ENCODE measurements around the gene GOSR1.
A peak's percentile ranks its signal among the peaks of the same experiment; 100 is the strongest.
"Not testable (repeated sequence)": the region's sequence is repeated elsewhere in the genome, so short reads cannot be mapped to it uniquely, and the experiment has no call there.

GOSR1 gene

GRCh38 chr17:30549181-30549580 lies 72.0 kb downstream of the GOSR1 start:
- DNase-seq = not testable (repeated sequence)

DNA sequence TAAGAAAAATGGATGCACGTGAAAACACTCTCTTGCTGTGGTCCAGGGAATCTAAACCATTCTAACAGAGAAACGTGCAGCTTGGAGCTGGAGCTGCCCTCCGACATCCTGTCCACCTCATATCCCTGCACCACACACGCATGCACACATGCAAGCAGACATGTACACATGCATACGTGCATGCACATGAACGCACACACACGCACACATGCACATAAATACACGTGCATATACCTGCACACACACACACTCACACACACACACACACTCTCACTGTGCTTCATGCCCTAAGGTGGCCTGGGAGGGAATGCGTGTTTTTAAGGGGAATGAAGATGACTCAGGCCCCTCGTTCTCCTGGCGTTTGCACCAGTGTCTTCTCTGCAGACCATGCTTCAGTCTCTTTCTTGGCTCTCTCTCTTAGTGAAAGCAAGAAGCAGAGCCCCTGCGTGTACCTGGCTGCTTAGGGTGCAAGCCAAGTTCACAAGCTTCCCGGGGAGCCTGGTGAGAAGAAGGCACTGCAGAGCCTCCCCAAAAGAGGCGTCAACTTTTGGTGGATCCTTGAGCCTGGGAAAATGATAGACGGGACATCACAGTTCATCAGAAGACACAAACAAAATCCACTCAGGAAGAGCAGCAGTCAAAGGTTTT lies 72.8 kb downstream of the GOSR1 start:
- peak; percentile 31 for DNase-seq

- DNase-seq = peak; percentile 67
These were observed 73.5 kb downstream of the GOSR1 start for GRCh38 chr17:30550512-30551273.

DNA sequence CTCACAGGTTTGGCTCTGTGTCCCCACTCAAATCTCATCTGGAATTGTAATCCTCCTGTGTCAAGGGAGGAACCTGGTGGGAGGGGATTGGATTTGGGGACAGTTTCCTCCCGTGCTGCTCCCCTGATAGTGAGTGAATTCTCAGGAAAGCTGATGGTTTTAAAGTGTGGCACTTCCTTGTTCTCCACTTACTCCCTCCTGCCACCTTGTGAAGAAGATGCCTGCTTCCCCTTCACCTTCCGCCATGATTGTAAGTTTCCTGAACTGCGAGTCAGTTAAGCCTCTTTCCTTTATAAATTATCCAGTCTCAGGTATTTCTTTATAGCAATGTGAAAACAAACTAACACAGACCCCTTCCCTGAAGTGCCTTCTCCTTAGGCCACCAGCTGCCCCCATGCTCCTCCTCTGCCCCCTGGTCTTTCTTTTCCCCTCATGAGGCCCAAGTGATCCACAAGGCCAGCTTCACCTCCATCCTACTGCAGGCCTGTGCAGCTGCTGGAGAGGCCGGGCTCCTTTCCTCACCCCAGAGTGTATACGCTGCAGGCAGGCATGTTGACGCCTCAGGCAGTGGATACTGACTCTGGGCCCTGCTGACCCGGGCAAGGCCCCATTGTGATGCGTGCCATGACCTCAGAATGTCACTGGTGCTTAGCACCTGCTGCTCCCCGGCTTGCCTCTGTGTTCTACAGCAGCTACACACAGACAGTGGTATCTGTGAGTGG lies 74.2 kb downstream of the GOSR1 start:
- DNase-seq = not testable (repeated sequence)

DNA sequence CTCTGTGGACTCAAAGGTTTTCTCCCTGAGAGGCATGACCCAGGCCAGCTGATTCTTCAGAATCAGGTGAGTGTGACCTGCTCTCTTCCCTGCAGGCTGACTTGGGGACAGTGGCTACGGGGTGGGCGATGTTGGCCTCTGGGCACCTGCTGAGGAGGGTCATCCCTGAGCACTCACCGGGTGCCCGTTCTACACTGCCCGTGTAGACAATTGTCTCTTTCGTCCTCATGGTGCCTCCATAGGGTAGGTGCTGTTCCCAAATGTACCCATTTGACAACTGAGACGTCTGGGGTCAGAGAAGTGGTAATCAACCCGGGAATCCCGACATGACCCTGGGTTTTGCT lies 74.8 kb downstream of the GOSR1 start:
- no peak for DNase-seq

GRCh38 chr17:30552994-30553566 lies 75.9 kb downstream of the GOSR1 start:
- no peak for DNase-seq

DNA sequence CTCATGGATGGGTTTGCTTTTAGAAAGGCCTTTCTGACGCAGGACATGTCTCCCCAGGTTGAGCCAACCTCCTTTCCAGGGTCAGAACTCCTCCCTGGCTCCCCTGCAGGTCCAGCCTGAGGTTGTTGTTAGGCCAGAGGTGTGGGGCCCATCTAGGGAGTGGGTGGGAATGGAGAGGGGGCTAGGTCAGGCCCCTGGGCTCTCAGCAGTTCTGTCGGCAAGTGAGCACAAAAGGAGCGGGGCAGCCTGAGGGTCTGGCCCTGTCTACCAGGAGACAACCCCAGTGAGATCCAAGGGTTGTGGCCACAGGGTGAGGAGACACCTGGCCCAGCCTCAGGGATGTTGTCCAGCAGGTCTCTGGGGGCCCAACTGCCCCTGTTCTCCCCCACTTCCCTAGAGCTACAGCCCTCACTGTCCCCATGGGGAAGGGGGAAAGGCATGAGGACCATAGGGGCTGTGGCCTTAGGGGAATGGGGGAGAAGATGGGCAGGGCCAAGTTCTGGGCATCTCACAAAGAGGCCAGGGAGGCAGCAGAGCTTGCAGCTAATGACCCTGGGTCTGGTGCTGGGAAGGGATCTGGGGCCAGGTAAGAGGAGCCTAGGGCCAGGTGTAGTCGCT lies 76.7 kb downstream of the GOSR1 start:
- DNase-seq = not testable (repeated sequence)

DNA sequence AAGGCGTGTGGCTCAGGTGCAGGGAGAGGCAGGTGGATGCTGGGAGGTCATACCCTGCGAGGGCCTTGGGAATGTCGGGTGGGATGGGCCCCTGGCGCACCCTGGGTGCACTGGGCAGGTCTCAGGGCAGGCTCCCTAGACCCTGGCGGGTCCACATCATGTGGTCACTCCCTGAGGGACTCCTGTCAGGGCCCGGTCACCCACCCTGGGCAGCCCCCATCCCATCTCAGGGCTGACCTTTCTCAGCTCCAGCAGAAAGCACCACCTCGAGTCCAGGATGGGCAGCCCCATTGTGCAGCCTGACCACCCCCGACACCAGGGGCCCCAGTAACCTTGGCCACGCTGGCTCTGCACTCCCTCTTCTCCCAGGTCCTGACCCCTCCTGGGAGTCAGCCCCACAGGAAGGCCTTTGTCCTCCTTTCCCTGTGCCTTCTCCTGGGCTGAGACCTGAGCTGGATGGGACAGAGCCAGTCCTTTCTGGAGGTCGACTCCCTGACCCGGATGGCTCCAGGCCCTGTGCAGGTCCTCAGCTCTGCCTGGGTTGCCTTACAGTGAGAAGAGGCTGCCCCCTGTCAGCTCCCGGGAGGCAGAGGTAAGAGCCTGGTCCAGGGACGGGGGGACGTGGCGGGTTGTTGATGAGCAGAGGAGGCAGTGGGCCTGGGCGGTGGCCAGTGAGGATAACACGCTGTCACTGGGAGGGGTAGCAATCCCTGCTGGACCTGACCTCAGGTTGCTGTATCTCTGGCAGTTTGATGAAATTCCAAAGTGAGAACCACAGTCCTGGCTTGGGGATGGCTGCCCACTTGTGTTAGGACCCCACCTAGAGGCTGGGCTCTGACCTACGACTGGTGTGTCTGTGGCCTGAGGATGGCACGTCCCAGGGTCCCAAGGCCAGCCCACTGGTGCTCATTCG lies 77.9 kb downstream of the GOSR1 start:
- DNase-seq = peak; percentile 48

- no peak for DNase-seq
These were observed 78.7 kb downstream of the GOSR1 start for GRCh38 chr17:30555942-30556341.

DNA sequence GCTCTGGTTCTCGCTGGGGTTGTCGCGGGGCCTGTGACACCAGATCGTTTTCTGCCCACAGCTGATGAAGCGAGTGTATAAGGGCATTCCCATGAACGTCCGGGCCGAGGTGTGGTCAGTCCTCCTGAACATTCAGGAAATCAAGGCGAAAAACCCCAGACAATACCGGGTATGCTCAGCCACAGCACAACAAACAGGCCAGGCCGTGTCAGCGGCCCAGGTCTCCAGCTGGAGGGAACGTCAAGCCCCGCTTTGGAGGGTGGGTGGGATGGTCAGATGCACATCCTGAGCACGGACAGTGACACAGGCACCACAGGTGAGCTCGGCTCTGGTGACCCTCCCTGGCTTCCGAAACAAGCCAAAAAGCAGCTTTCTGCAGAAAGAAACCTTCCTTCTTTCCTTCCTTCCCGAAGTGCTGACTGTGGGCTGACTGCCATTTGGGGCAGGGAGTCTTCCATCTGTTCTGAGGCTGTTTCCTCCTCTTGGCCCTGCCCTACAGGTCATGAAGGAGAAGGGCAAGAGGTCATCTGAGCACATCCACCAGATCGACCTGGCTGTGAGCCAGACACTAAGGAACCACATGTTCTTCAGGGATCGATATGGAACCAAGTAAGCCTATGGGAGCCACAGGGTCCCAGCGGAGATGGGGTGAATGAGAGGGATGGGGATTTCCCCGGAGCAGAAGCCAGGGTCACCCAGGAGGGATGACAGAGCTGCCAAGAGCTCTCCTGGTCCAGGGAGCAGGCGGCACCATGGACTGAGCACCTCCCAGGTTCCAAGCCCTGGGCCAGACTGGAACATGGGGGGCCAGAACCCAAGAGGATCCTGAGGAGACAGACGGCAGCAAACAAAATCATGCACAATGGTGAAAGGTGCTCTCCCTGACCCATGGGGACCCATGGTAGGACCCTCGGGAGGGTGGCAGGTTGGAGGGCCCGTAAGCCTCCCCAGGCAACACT lies 79.4 kb downstream of the GOSR1 start:
- DNase-seq = no peak

GRCh38 chr17:30557916-30558685 lies 80.9 kb downstream of the GOSR1 start:
- no peak for DNase-seq

DNA sequence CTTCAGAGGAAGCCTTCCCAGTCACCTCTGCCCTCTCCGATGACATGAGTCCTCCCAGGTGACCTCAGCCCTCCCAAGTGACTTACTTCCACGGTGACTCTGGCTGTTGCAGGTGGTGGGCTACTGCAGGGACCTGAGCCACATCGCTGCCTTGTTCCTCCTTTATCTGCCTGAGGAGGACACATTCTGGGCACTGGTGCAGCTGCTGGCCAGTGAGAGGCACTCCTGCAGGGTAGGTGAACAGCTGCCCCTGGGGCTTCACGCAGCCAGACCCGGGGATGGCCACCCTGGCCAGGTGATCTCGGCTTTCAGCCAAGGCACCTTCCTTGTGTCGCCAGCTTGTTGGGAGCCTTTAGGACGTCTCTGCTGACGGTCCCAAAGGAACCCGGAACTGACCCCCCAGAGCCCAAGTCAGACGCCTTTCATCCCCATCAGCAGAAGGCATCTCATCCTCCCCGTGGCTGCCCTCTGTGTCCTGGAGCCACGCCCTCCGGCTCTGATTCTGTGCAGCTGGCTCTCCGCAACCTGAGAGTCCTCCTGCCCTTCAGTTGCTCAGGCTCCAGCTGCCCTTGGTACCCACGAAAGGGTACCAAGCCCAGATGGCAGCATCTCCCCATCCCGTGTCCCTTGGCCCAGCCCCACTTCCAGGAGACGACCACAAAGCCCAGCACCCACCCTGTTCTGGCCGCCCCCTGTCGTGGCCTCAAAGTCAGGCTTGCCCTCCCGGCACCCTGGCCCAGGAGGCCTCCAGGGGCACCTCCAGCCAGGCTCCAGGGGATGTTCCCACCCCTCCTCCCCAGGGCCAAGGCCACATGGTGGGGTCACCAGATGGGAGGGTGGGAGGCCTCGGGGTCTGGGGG lies 81.7 kb downstream of the GOSR1 start:
- no peak for DNase-seq

DNA sequence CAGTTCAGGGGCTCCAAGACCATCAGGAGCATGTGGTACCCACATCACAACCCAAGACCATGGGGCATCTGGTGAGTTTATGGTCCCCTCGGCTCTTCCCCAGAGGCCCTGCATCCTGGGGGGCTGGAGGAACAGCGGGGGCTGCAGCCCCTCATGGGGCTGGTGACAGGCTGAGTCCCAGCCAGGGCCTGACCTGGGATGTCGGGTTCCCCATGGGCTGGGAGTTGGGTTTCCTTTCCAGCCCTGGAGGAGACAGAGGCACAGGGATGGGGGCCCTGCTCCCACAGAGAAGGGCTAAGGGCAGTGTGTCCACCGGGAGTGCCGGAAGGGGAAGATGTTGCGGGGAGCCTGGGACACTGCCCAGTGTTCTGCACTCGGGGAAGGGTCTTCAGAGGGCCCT lies 82.4 kb downstream of the GOSR1 start:
- DNase-seq = no peak

- DNase-seq = not testable (repeated sequence)
These were observed 83.2 kb downstream of the GOSR1 start for GRCh38 chr17:30560117-30561026.

DNA sequence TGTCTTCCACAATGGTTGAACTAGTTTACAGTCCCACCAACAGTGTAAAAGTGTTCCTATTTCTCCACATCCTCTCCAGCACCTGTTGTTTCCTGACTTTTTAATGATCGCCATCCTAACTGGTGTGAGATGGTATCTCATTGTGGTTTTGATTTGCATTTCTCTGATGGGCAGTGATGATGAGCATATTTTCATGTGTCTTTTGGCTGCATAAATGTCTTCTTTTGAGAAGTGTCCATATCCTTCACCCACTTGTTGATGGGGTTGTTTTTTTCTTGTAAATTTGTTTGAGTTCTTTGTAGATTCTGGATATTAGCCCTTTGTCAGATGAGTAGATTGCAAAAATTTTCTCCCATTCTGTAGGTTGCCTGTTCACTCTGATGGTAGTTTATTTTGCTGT lies 84.6 kb downstream of the GOSR1 start:
- not testable (repeated sequence) for DNase-seq

- DNase-seq = not testable (repeated sequence)
These were observed 86.1 kb downstream of the GOSR1 start for GRCh38 chr17:30563131-30563904.

- not testable (repeated sequence) for DNase-seq
These were observed 86.7 kb downstream of the GOSR1 start for GRCh38 chr17:30563905-30564390.
